HepG2 (cell line): Measurements from ENCODE around the gene ABHD10. TPM values are rescaled to one million over a fixed set of nuclear protein-coding genes. Genes with fewer than 3 reads are reported as not detected.

Experiments used
- ATF5 ChIP-seq: sonication (generic); formaldehyde crosslinking; IDR thresholded peaks from 2 replicates; pipeline ENCODE4 v1.4.0; 2020; ENCODE audit warnings: mild to moderate bottlenecking, low read depth, missing genetic modification reagents
- CBX1 ChIP-seq: IDR thresholded peaks from one replicate; pipeline ENCODE4 v1.6.1; 2016; ENCODE audit warnings: antibody characterized with exemption, low read depth
- DMTF1 ChIP-seq: sonication (generic); formaldehyde crosslinking; IDR thresholded peaks from 2 replicates; pipeline ENCODE4 v1.4.0; 2020; ENCODE audit warnings: mild to moderate bottlenecking, missing genetic modification reagents
- DNMT1 ChIP-seq: sonication (generic); formaldehyde crosslinking; IDR thresholded peaks from 2 replicates; pipeline ENCODE4 v1.5.1; 2020; ENCODE audit warnings: mild to moderate bottlenecking, missing genetic modification reagents
- ETV5 ChIP-seq: IDR thresholded peaks from 2 replicates; pipeline ENCODE4 v1.6.1; 2018; ENCODE audit warnings: missing biosample characterization, missing genetic modification reagents, inconsistent platforms, borderline replicate concordance
- FOXO1 ChIP-seq: sonication (generic); formaldehyde crosslinking; IDR thresholded peaks from 2 replicates; pipeline ENCODE4 v1.4.0; 2020; ENCODE audit warnings: missing genetic modification reagents
- GPBP1L1 ChIP-seq: sonication (generic); formaldehyde crosslinking; IDR thresholded peaks from 2 replicates; pipeline ENCODE4 v1.5.0; 2020; ENCODE audit warnings: mild to moderate bottlenecking, missing genetic modification reagents
- JUNB ChIP-seq: sonication (generic); formaldehyde crosslinking; IDR thresholded peaks from 2 replicates; pipeline ENCODE4 v1.8.0; 2022; ENCODE audit warnings: missing genetic modification reagents, mild to moderate bottlenecking, borderline replicate concordance
- KAT7 ChIP-seq: IDR thresholded peaks from 2 replicates; pipeline ENCODE4 v1.6.1; 2018; ENCODE audit warnings: borderline replicate concordance, missing compliant biosample characterization
- KLF11 ChIP-seq: IDR thresholded peaks from 2 replicates; pipeline ENCODE4 v1.6.1; 2016; ENCODE audit warnings: missing compliant biosample characterization
- MAX ChIP-seq: IDR thresholded peaks from 2 replicates; pipeline ENCODE4 v1.6.1; 2012; ENCODE audit warnings: inconsistent platforms
- MXD1 ChIP-seq: sonication (generic); formaldehyde crosslinking; IDR thresholded peaks from 2 replicates; pipeline ENCODE4 v1.4.0; 2020; ENCODE audit warnings: mild to moderate bottlenecking, missing genetic modification reagents
- NCOA1 ChIP-seq: sonication (generic); formaldehyde crosslinking; IDR thresholded peaks from 2 replicates; pipeline ENCODE4 v1.9.0; 2021; ENCODE audit warnings: missing genetic modification reagents
- PAX8 ChIP-seq: sonication (generic); formaldehyde crosslinking; IDR thresholded peaks from 2 replicates; pipeline ENCODE4 v1.8.0; 2022; ENCODE audit warnings: mild to moderate bottlenecking, missing genetic modification reagents, borderline replicate concordance
- PRMT3 ChIP-seq: sonication (generic); formaldehyde crosslinking; IDR thresholded peaks from 2 replicates; pipeline ENCODE4 v1.8.1; 2022; ENCODE audit warnings: low read depth, mild to moderate bottlenecking, moderate library complexity, missing genetic modification reagents, borderline replicate concordance
- RFXAP ChIP-seq: sonication (generic); formaldehyde crosslinking; IDR thresholded peaks from 2 replicates; pipeline ENCODE4 v1.4.0; 2020; ENCODE audit warnings: missing genetic modification reagents, borderline replicate concordance
- TFE3 ChIP-seq: IDR thresholded peaks from 2 replicates; pipeline ENCODE4 v1.6.1; 2016
- THYN1 ChIP-seq: sonication (generic); formaldehyde crosslinking; IDR thresholded peaks from 2 replicates; pipeline ENCODE4 v1.8.1; 2023; ENCODE audit warnings: low read depth, mild to moderate bottlenecking, moderate library complexity, missing genetic modification reagents, borderline replicate concordance
- TMF1 ChIP-seq: sonication (generic); formaldehyde crosslinking; IDR thresholded peaks from 2 replicates; pipeline ENCODE4 v1.8.1; 2022; ENCODE audit warnings: low read depth, missing genetic modification reagents
- ZNF207 ChIP-seq: fragments of 450-650 bp; IDR thresholded peaks from 2 replicates; pipeline ENCODE4 v1.6.1; 2016; ENCODE audit warnings: antibody characterized with exemption, borderline replicate concordance
- ZNF282 ChIP-seq: fragments of 450-650 bp; IDR thresholded peaks from 2 replicates; pipeline ENCODE4 v1.6.1; 2018; ENCODE audit not compliant: partially characterized antibody
- ZNF333 ChIP-seq: sonication (generic); formaldehyde crosslinking; IDR thresholded peaks from 2 replicates; pipeline ENCODE4 v1.4.0; 2020; ENCODE audit warnings: mild to moderate bottlenecking, missing genetic modification reagents, borderline replicate concordance
- ZNF607 ChIP-seq: sonication (generic); formaldehyde crosslinking; IDR thresholded peaks from 2 replicates; pipeline ENCODE4 v1.5.1; 2020; ENCODE audit warnings: missing genetic modification reagents, mild to moderate bottlenecking, borderline replicate concordance
- polyA plus RNA-seq, 8 experiments: library from polyadenylated mRNA; depleted of rRNA in 3 of 8; stranded (reverse) in 7 of 8; unstranded in 1 of 8; fragments of >200 nt; fragmentation: Illumina TruSeq in 4 of 8; extraction: Trizol in 4 of 8; gene quantifications; 2 replicates each; pipeline versions ENCODE4 v1.2.1 to v1.2.3, GENCODE V29; 2011 to 2016; ENCODE audit warnings: low read depth in 4 of 8, missing spikeins in 1 of 8, mixed read lengths in 1 of 8; ENCODE audit not compliant: insufficient read depth in 1 of 8
- total RNA-seq, 5 experiments: library from RNA; depleted of rRNA; stranded (reverse); fragments of >200 nt; fragmentation: Illumina TruSeq; extraction: Trizol; gene quantifications; 2 replicates each; pipeline ENCODE4 v1.2.3, GENCODE V29; 2016; ENCODE audit warnings: low read depth in 1 of 5

ABHD10 gene
- total and polyA plus RNA-seq, 2 of the 13 experiments (the other 11 are each of a cell fraction or from before 2014, with no cell fraction given): 22.8 to 50.2 TPM

- no peak for TF ChIP-seq ZNF282
- no peak for TF ChIP-seq NCOA1
- peak; percentile 65; the same call in 1 of the 2 replicates for TF ChIP-seq RFXAP
- no peak for TF ChIP-seq GPBP1L1
- peak; percentile 78 for TF ChIP-seq MAX
- TF ChIP-seq ZNF333 (CRISPR knock-in tag): no peak
- peak; percentile 51 for TF ChIP-seq CBX1
- no peak for TF ChIP-seq DMTF1 (CRISPR knock-in tag)
- TF ChIP-seq ZNF207: no peak
- 0 out of 2 replicates have a peak, but pooled peaks have one; percentile 17 for TF ChIP-seq TFE3
- no peak for TF ChIP-seq PRMT3
- TF ChIP-seq THYN1: no peak
- TF ChIP-seq KAT7 (CRISPR knock-in tag): peak; percentile 69; the same call in 1 of the 2 replicates
- TF ChIP-seq DNMT1 (CRISPR knock-in tag): no peak
- 0 out of 2 replicates have a peak, but pooled peaks have one; percentile 49 for TF ChIP-seq TMF1 (CRISPR knock-in tag)
- TF ChIP-seq MXD1: 0 out of 2 replicates have a peak, but pooled peaks have one; percentile 67
- TF ChIP-seq ZNF607 (CRISPR knock-in tag): peak; percentile 90
- peak; percentile 48; the same call in 1 of the 2 replicates for TF ChIP-seq KLF11 (CRISPR knock-in tag)
- no peak for TF ChIP-seq JUNB (CRISPR knock-in tag)
- no peak for TF ChIP-seq ATF5 (CRISPR knock-in tag)
- no peak for TF ChIP-seq PAX8 (CRISPR knock-in tag)
- TF ChIP-seq FOXO1 (CRISPR knock-in tag): peak; percentile 66; the same call in 1 of the 2 replicates
- TF ChIP-seq ETV5 (CRISPR knock-in tag): peak; percentile 41
Observed at GRCh38 chr3:111978583-111979433, at the start of gene ABHD10 (continued).
